Measurements from ENCODE around the gene SUCLG2.

SUCLG2 gene

DNA sequence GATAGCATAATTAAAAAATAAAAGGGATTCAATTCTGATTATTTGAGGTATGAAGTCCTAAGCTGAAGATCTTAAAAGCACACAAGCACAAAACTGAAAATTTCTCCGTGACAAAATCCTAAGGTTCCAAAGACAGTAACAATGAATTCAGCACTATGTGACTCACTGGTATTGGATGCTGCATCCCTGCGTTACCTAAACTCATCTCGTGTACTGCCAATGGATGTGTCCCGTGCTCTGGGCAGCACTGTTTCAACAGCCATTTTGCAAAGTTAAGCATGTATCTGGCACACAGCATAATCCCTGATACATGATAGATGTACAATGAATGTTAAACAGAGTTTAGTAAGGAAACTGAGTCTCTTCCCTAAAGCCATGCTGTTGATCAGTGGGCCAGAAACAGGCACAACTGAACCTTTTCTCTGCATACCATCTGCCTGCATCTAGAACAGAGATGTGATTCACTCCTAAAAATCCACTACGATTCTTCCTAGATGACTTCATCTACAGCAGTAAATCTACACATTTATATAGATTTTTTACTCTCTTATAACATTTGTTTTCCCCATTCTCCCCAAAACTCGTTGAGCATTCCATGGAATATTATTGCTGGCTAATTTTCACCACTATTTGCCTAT, 14.3 kb downstream of the SUCLG2 start:
- no peaks in the 10 kb centered on the region for H3K4me1 ChIP-seq (ENCODE audit: control insufficient read depth, low read length)
- no peaks in the 10 kb centered on the region for H4K20me1 ChIP-seq (ENCODE audit: control insufficient read depth, insufficient read depth, low read depth, low read length)
- no peaks in the 10 kb centered on the region for H3K27me3 ChIP-seq (ENCODE audit: control insufficient read depth, low read length)
- no peaks in the 10 kb centered on the region for H3K9me2 ChIP-seq (replicated peaks; ENCODE audit: control insufficient read depth, low read length)
- H3K36me3 ChIP-seq (ENCODE audit: control insufficient read depth, low read length) = peaks cover 59% of the 10 kb centered on the region
- H3F3A ChIP-seq (ENCODE audit: control insufficient read depth, insufficient read depth) = no peaks in the 10 kb centered on the region
- H3K4me2 ChIP-seq (ENCODE audit: low read length) = no peak overlapping the region
- no peak overlapping the region for H3K27ac ChIP-seq (ENCODE audit: low read depth, low read length)
- peaks cover 89% of the 10 kb centered on the region for H3K79me2 ChIP-seq (ENCODE audit: control insufficient read depth, low read length)
- no peak overlapping the region for H3K4me3 ChIP-seq (ENCODE audit: low read length)
- TF ChIP-seq, protein P1, sequence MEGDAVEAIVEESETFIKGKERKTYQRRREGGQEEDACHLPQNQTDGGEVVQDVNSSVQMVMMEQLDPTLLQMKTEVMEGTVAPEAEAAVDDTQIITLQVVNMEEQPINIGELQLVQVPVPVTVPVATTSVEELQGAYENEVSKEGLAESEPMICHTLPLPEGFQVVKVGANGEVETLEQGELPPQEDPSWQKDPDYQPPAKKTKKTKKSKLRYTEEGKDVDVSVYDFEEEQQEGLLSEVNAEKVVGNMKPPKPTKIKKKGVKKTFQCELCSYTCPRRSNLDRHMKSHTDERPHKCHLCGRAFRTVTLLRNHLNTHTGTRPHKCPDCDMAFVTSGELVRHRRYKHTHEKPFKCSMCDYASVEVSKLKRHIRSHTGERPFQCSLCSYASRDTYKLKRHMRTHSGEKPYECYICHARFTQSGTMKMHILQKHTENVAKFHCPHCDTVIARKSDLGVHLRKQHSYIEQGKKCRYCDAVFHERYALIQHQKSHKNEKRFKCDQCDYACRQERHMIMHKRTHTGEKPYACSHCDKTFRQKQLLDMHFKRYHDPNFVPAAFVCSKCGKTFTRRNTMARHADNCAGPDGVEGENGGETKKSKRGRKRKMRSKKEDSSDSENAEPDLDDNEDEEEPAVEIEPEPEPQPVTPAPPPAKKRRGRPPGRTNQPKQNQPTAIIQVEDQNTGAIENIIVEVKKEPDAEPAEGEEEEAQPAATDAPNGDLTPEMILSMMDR (IDR thresholded peaks at IDR 0.05; ENCODE audit: low read depth, low read length, poor library complexity, severe bottlenecking) = no peak
- TF ChIP-seq EZH2phosphoT487 (IDR thresholded peaks at IDR 0.05; ENCODE audit: borderline replicate concordance, low read length) = no peak
- no peaks in the 10 kb centered on the region for H3K9me3 ChIP-seq (ENCODE audit: control insufficient read depth, insufficient read depth, low read length)

DNA sequence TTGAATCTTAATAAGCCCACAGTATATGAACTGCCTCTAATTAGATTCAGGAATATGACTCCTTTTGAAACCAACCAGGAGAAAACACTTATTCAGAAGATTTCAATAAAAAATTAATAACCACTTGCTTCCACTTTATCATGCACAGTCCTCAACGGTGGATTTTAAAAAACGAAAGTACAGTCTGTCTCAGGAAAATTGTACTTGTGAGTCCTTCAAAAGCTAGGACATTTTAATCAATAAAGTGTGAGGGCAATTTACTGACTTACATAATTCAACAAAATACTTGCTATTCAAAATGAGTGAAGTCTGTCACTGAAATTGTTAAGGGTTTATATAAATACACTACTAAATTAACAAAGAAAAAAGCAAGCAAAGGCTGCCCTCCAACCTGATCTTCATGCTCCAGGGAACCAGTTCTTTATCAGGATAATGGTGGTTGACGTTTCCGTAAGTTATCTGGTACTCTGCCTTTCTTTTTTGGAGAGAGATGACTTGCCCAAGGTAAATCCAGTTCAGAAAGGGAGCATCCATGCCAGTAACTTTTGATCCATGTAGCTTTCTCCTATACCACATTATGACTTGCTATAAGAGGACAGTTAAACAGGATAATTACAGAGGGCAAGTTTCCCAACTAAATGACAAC, 17.0 kb downstream of the SUCLG2 start:
- Histone ChIP-seq H3K27me3 (ENCODE audit: control insufficient read depth, low read length) (no peaks in the 10 kb centered on the region), H3K4me1 (ENCODE audit: control insufficient read depth, low read length) (no peaks in the 10 kb centered on the region), H3K4me2 (ENCODE audit: low read length) (no peak overlapping the region), H3K36me3 (ENCODE audit: control insufficient read depth, low read length) (peaks cover 63% of the 10 kb centered on the region), H4K20me1 (ENCODE audit: control insufficient read depth, insufficient read depth, low read depth, low read length) (no peaks in the 10 kb centered on the region), H3K4me3 (ENCODE audit: low read length) (no peak overlapping the region), H3K27ac (ENCODE audit: low read depth, low read length) (no peak overlapping the region), H3K9me2 (replicated peaks; ENCODE audit: control insufficient read depth, low read length) (no peaks in the 10 kb centered on the region), H3K79me2 (ENCODE audit: control insufficient read depth, low read length) (peaks cover 85% of the 10 kb centered on the region), H3F3A (ENCODE audit: control insufficient read depth, insufficient read depth) (no peaks in the 10 kb centered on the region), H3K9me3 (ENCODE audit: control insufficient read depth, insufficient read depth, low read length) (no peaks in the 10 kb centered on the region)
- TF ChIP-seq EZH2phosphoT487 (IDR thresholded peaks at IDR 0.05; ENCODE audit: borderline replicate concordance, low read length) = no peak

DNA sequence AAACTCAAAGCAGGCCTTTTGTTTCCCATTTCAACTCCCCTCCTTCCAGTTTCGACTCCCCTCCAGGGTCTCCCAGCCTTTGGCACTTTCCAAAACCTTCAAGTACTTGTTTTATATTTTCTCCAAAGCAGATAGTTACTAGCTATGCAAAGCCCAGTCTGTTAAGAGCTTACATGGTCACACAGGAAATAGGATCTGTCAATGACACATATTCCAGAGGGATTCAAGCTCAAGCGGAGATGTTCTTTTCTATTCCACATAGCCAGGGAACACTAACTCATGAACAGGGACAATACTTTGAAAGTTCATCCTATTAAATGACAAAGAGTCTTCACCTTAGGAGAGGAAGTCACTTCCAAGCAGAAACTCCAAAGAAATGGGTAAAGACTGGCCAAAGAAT, 18.6 kb downstream of the SUCLG2 start:
- Histone ChIP-seq H3K27me3 (ENCODE audit: control insufficient read depth, low read length) (no peaks in the 10 kb centered on the region), H3K27ac (ENCODE audit: low read depth, low read length) (no peak overlapping the region), H3K4me2 (ENCODE audit: low read length) (no peak overlapping the region), H3K79me2 (ENCODE audit: control insufficient read depth, low read length) (peaks cover 84% of the 10 kb centered on the region), H3K9me3 (ENCODE audit: control insufficient read depth, insufficient read depth, low read length) (no peaks in the 10 kb centered on the region), H3K4me1 (ENCODE audit: control insufficient read depth, low read length) (no peaks in the 10 kb centered on the region), H3K36me3 (ENCODE audit: control insufficient read depth, low read length) (peaks cover 51% of the 10 kb centered on the region), H4K20me1 (ENCODE audit: control insufficient read depth, insufficient read depth, low read depth, low read length) (no peaks in the 10 kb centered on the region), H3F3A (ENCODE audit: control insufficient read depth, insufficient read depth) (no peaks in the 10 kb centered on the region), H3K4me3 (ENCODE audit: low read length) (no peak overlapping the region), H3K9me2 (replicated peaks; ENCODE audit: control insufficient read depth, low read length) (no peaks in the 10 kb centered on the region)
- TF ChIP-seq, protein P1 (IDR thresholded peaks at IDR 0.05; ENCODE audit: low read depth, low read length, poor library complexity, severe bottlenecking) = no peak
- no peak for TF ChIP-seq EZH2phosphoT487 (IDR thresholded peaks at IDR 0.05; ENCODE audit: borderline replicate concordance, low read length)

DNA sequence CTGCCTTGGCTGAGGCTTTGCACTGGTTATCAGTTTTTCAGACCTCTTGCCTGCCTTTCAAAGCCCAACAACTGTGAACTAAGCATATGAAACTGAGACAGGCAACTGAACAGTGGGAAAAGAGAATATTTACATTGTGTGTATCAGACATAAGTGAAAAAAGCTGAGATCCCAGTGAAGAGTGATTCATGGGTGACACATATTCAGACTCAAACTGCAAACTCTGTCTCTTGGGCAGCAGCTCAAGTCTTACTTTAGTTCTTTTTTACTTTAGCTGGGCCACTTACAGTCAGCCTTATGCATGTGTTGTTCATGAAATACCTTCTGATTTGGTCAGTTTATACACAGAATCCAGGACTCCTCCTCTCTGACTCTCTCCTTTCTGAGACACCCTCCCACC, 19.2 kb downstream of the SUCLG2 start:
- Histone ChIP-seq H3F3A (ENCODE audit: control insufficient read depth, insufficient read depth) (no peaks in the 10 kb centered on the region), H3K27me3 (ENCODE audit: control insufficient read depth, low read length) (no peaks in the 10 kb centered on the region), H3K4me1 (ENCODE audit: control insufficient read depth, low read length) (no peaks in the 10 kb centered on the region), H3K27ac (ENCODE audit: low read depth, low read length) (no peak overlapping the region), H4K20me1 (ENCODE audit: control insufficient read depth, insufficient read depth, low read depth, low read length) (no peaks in the 10 kb centered on the region), H3K9me2 (replicated peaks; ENCODE audit: control insufficient read depth, low read length) (no peaks in the 10 kb centered on the region), H3K9me3 (ENCODE audit: control insufficient read depth, insufficient read depth, low read length) (no peaks in the 10 kb centered on the region), H3K36me3 (ENCODE audit: control insufficient read depth, low read length) (peaks cover 57% of the 10 kb centered on the region), H3K4me2 (ENCODE audit: low read length) (no peak overlapping the region), H3K79me2 (ENCODE audit: control insufficient read depth, low read length) (peaks cover 85% of the 10 kb centered on the region), H3K4me3 (ENCODE audit: low read length) (no peak overlapping the region)
- no peak for TF ChIP-seq EZH2phosphoT487 (IDR thresholded peaks at IDR 0.05; ENCODE audit: borderline replicate concordance, low read length)
- TF ChIP-seq, protein P1 (IDR thresholded peaks at IDR 0.05; ENCODE audit: low read depth, low read length, poor library complexity, severe bottlenecking) = no peak

Measured in DOHH2 (cell line).